NCI-H2029 treated with DMSO at 0.1 percent for 48 hours (cell line): Measurements from ENCODE around the gene EZH1.

ENCODE experiments used
- DNase-seq: peaks from one replicate; lab custom pipeline; 2025; lab: John Stamatoyannopoulos, UW

The EZH1 gene

GRCh38 chr17:42744806-42745617 lies at the start of gene EZH1:
TSS of gene EZH1 (minus strand) at chr17:42745040. CDS start at chr17:42728941, 16,099 bp downstream.
- DNase-seq: peak; percentile 58

GRCh38 chr17:42792545-42792944 lies 47.7 kb upstream of the EZH1 start:
- DNase-seq: no peak

- DNase-seq: no peak
Observed at GRCh38 chr17:42791948-42792347, 47.1 kb upstream of the EZH1 start.

- DNase-seq: no peak
Observed at GRCh38 chr17:42787266-42787665, 42.4 kb upstream of the EZH1 start.

GRCh38 chr17:42784811-42785592 lies 40.2 kb upstream of the EZH1 start:
- DNase-seq: no peak

GRCh38 chr17:42784409-42784808 lies 39.6 kb upstream of the EZH1 start:
- DNase-seq: no peak

- no peak for DNase-seq
Observed at GRCh38 chr17:42783791-42784138, 38.9 kb upstream of the EZH1 start.

- DNase-seq: no peak
Observed at GRCh38 chr17:42783062-42783790, 38.4 kb upstream of the EZH1 start.

GRCh38 chr17:42782166-42783061 lies 37.6 kb upstream of the EZH1 start:
- DNase-seq: no peak

GRCh38 chr17:42781639-42782165 lies 36.9 kb upstream of the EZH1 start:
- DNase-seq: no peak

- no peak for DNase-seq
Observed at GRCh38 chr17:42780851-42781638, 36.2 kb upstream of the EZH1 start.

- DNase-seq: no peak
Observed at GRCh38 chr17:42779936-42780850, 35.4 kb upstream of the EZH1 start, which contains the start of gene WNK4. TSS of gene WNK4 (plus strand) at chr17:42780610. CDS start at chr17:42780699, 89 bp downstream.

- no peak for DNase-seq
Observed at GRCh38 chr17:42779304-42779935, 34.6 kb upstream of the EZH1 start.

- no peak for DNase-seq
Observed at GRCh38 chr17:42778570-42778969, 33.7 kb upstream of the EZH1 start.

GRCh38 chr17:42775534-42776098 lies 30.8 kb upstream of the EZH1 start:
- DNase-seq: no peak

GRCh38 chr17:42774066-42774745 lies 29.4 kb upstream of the EZH1 start:
- DNase-seq: no peak

- DNase-seq: peak; percentile 3
Observed at GRCh38 chr17:42773290-42774035, 28.6 kb upstream of the EZH1 start, which contains the start of gene VPS25. TSS of gene VPS25 (plus strand) at chr17:42773449. CDS start at chr17:42773476, 27 bp downstream.
